ENCODE measurements around the gene BAX. TPM values are rescaled to one million over a fixed set of nuclear protein-coding genes. Genes with fewer than 3 reads are reported as not detected.

The BAX gene
- total RNA-seq: 89.9 and 103 TPM in 2 replicates

DNA sequence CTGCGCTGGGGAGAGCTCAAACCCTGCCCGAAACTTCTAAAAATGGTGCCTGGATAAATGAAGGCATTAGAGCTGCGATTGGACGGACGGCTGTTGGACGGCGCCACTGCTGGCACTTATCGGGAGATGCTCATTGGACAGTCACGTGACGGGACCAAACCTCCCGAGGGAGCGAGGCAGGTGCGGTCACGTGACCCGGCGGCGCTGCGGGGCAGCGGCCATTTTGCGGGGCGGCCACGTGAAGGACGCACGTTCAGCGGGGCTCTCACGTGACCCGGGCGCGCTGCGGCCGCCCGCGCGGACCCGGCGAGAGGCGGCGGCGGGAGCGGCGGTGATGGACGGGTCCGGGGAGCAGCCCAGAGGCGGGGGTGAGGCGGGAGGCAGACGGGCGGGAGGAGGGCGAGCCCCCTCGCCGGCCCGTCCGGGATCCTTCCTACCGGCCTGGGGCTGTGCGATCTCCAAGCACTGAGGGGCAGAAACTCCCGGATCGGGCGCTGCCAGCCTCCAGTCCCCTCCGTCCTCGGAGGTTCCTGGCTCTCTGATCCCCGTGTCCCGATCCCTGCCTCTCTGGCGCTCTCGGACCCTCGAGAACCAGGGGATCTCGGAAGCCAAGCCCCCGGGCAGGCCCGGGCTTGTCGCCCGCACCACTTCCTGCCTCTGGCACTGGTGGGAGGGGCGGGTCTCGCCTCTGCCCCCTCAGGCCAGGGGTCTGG is at the start of gene BAX:
TSS of gene BAX (plus strand) at position 281 of the 713 bp plus-strand sequence. CDS start at position 335, 54 bp downstream.

DNA sequence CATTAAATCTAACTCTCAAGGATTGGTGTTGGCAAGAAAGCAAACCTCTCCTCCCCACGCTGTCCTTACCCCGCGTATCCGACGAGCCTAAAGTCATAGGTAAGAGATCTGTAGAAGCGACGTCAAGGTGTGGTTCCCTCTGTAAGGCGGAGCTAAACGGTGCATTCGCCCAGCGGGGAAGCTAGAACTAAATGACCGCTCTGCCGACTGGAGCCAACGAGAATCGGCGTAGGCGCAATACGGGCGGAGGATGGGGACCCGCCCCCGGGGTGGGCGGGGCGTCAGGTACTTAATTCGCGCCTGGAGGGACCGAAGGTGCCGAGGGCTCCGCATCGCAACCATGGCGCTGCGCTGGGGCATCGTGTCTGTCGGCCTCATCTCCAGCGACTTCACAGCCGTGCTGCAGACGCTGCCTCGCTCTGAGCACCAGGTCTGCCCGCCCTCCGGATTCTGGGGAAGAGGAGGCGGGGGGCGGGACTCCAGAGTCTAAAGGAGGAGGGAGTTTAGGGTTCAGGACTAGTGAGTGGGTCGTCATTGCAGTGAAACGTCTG is 21.2 kb upstream of the BAX start, which contains the start of gene DHDH:
TSS of gene DHDH (plus strand) at position 318 of the 551 bp plus-strand sequence. CDS start at position 341, 23 bp downstream.

DNA sequence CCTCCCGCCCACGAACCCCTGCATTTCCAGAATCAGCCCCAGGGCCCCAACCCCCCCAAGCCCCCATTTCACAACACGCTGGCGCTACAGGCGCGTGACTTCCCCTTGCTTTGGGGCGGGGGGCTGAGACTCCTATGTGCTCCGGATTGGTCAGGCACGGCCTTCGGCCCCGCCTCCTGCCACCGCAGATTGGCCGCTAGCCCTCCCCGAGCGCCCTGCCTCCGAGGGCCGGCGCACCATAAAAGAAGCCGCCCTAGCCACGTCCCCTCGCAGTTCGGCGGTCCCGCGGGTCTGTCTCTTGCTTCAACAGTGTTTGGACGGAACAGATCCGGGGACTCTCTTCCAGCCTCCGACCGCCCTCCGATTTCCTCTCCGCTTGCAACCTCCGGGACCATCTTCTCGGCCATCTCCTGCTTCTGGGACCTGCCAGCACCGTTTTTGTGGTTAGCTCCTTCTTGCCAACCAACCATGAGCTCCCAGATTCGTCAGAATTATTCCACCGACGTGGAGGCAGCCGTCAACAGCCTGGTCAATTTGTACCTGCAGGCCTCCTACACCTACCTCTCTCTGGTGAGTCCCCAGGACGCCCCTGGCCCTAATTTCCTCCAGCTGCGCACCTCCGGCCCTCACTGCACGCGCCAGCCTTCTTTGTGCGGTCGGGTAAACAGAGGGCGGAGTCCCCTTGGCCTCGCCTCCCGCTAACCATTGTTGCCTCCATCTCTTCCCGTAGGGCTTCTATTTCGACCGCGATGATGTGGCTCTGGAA is 10.5 kb downstream of the BAX start, which contains the start of gene FTL:
TSS of gene FTL (plus strand) at position 270 of the 766 bp plus-strand sequence. CDS start at position 469, 199 bp downstream.

DNA sequence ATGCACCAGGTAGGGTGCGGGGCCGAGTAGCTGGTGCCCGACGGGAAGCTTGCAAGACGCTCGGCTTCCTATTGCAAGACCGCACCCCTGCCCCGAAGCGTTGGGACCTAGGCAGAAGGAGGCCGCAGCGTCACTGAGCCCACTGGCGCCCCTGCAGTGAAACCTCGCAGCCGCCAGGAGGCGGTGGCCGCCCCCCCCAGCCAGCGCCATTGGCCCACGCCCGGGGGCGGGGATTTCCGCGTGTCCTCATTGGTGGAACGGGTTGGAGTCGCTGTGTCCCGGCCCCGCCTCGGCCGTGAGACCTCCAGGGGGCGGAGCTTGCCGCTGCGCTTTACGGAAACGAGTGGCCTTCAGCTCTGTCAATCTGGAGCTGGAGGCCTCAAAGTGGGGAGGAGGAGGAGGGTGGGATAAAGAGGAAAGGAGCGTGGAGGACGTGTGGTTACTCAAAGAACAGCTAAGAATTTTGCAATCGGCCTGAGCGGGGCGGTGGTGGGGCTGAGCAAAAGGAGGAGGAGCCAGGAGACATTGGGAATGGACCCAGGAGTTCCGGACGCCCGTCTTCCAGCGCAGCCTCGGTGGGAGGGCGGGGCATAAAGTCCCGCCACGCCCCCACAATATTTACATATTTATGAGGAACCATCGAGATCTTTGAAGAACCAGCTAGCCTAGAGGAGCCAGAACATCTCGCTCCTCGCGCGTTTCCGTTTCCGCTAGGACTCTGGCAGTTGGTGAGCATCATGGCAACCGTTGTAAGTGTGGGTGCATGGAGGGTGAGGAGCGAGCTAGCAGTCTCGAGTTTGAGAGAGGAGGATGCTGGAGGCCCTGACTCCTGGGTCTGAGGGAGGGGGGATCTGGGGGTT is 38.7 kb downstream of the BAX start, which contains the start of the genes GYS1 and RUVBL2:
TSS of gene GYS1 (minus strand) at position 135 of the 860 bp plus-strand sequence. CDS start 197 bp downstream, outside the sequence.
TSS of gene RUVBL2 (plus strand) at position 713 of the 860 bp plus-strand sequence. CDS start at position 738, 25 bp downstream.

Small RNA genes within 50 kb of the gene (small RNA-seq; reads per million reads assigned to genes)
- not detected for gene AC026803.1 (ENCODE audit: low replicate concordance)
- gene MIR6798 (ENCODE audit: low replicate concordance): 0.20 reads per million

Other genes starting within 250 kb of the BAX start
- under 0.01 and 0.57 TPM in 2 replicates for gene MAMSTR, start 235.2 kb upstream of the BAX start, total RNA-seq
- gene RASIP1, start 214.3 kb upstream of the BAX start, total RNA-seq: 0.66 and 0.72 TPM in 2 replicates
- not detected in 2 replicates for gene IZUMO1, start 208.0 kb upstream of the BAX start, total RNA-seq
- under 0.01 TPM in 2 replicates for gene FUT1, start 202.2 kb upstream of the BAX start, total RNA-seq
- gene FGF21, start 199.4 kb upstream of the BAX start, total RNA-seq: not detected in 2 replicates
- gene BCAT2, start 143.8 kb upstream of the BAX start, total RNA-seq: 25.4 and 44.1 TPM in 2 replicates
- gene HSD17B14, start 118.4 kb upstream of the BAX start, total RNA-seq: 2.3 and 27.8 TPM in 2 replicates
- gene PLEKHA4, start 86.3 kb upstream of the BAX start, total RNA-seq: 5.4 and 6.3 TPM in 2 replicates
- 66.1 and 221 TPM in 2 replicates for gene PPP1R15A, start 82.5 kb upstream of the BAX start, total RNA-seq
- gene TULP2, start 56.1 kb upstream of the BAX start, total RNA-seq: under 0.01 and 0.22 TPM in 2 replicates
- gene NUCB1, start 54.6 kb upstream of the BAX start, total RNA-seq: 129 and 755 TPM in 2 replicates
- gene DHDH, start 21.2 kb upstream of the BAX start, total RNA-seq: 0.44 TPM in 1 of 2 replicates, not detected in the other
- 1,638 and 6,371 TPM in 2 replicates for gene FTL, start 10.4 kb downstream of the BAX start, total RNA-seq
- 29.8 and 59.4 TPM in 2 replicates for gene GYS1, start 38.4 kb downstream of the BAX start, total RNA-seq
- 164 and 281 TPM in 2 replicates for gene RUVBL2, start 39.0 kb downstream of the BAX start, total RNA-seq
- not detected in 2 replicates for gene LHB, start 62.2 kb downstream of the BAX start, total RNA-seq
- not detected in 2 replicates for gene CGB3, start 69.5 kb downstream of the BAX start, total RNA-seq
- not detected in 2 replicates for gene CGB2, start 77.0 kb downstream of the BAX start, total RNA-seq
- not detected in 2 replicates for gene CGB1, start 82.0 kb downstream of the BAX start, total RNA-seq
- gene CGB5, start 89.0 kb downstream of the BAX start, total RNA-seq: not detected in 2 replicates
- gene CGB8, start 94.2 kb downstream of the BAX start, total RNA-seq: not detected in 2 replicates
- gene CGB7, start 102.9 kb downstream of the BAX start, total RNA-seq: 0.14 TPM in 1 of 2 replicates, not detected in the other
- not detected in 2 replicates for gene NTF4, start 109.9 kb downstream of the BAX start, total RNA-seq
- gene KCNA7, start 117.8 kb downstream of the BAX start, total RNA-seq: not detected in 2 replicates
- 118 and 186 TPM in 2 replicates for gene SNRNP70, start 130.6 kb downstream of the BAX start, total RNA-seq
- gene LIN7B, start 159.5 kb downstream of the BAX start, total RNA-seq: 3.7 and 5.7 TPM in 2 replicates
- gene C19orf73, start 164.3 kb downstream of the BAX start, total RNA-seq: 0.66 and 1.3 TPM in 2 replicates
- 1.1 and 3.1 TPM in 2 replicates for gene PPFIA3, start 164.7 kb downstream of the BAX start, total RNA-seq
- gene HRC, start 200.5 kb downstream of the BAX start, total RNA-seq: not detected in 2 replicates
- gene TRPM4, start 202.9 kb downstream of the BAX start, total RNA-seq: 8.8 and 15.9 TPM in 2 replicates

Data from placental pericyte (primary cell).